GM18499 (cell line): ENCODE measurements around the gene FNDC7.
"Not testable (repeated sequence)": the region's sequence is repeated elsewhere in the genome, so short reads cannot be mapped to it uniquely, and the experiment has no call there.

Experiments used
- ATAC-seq: cut with Tn5 transposase; IDR thresholded peaks from one replicate; pipeline ENCODE4 v1.9.1; 2021; ENCODE audit warnings: moderate number of reproducible peaks; ENCODE audit not compliant: insufficient read depth, unreplicated experiment

FNDC7 gene

DNA sequence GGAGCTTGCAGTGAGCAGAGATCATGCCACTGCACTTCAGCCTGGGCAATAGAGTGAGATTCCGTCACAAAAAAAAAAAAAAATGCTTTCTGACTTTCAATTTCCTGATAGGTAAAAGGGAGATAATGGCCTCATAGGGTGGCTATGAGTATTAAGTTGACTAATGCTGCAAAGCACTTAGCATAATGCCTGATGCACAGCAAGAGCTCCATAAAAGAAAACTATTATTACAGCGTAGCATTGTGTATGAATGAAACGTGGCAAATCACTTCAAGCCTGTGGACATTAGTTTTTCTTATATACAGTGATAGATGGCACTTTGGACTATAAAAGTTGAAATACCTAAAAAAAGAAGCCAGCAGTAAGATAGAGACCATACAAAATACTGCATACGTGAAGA lies 16.8 kb downstream of the FNDC7 start:
- ATAC-seq, result no peak

DNA sequence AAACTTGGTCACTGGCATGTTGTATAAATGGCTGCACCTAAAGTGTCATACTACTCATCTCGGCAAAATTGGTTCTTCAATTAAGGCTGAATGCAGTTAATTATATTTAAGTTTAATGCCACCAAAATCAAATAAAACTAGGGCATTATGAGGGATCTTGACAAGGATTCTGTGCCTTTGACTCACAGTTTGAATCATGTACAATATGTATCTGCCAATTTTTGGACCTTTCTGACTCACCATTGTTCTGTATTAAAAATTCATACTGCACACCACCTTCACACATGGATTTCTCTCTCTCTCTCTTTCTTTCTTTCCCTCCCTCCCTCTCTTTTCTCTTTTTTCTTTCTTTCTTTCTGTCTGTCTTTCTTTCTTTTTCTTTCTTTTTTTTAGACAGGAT lies 19.7 kb downstream of the FNDC7 start:
- ATAC-seq, result no peak

GRCh38 chr1:108734171-108734865 lies 21.6 kb downstream of the FNDC7 start:
- no peak for ATAC-seq

GRCh38 chr1:108742253-108742652 lies 29.5 kb downstream of the FNDC7 start:
- ATAC-seq, result no peak

DNA sequence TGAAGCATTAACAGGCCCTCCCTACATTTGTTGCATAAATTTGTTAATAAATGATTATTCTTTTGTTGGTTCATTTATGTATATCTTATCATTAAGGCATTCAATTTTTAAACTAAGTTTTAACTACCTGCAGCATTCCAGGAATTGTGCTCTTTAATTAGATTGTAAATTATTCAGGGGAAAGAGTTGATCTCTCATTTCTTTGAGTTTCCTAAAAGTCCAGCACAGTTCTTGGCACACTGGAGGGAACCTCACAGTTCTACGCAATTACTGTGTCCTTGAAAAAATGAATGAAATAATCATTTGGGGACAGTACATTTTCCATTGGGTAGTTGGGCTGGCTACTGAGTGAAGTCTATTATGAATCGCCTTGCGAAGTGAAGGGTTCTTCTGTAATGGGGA lies 33.3 kb downstream of the FNDC7 start:
- no peak for ATAC-seq

GRCh38 chr1:108746382-108747170 lies 33.9 kb downstream of the FNDC7 start, which contains the start of gene STXBP3:
TSS of gene STXBP3 (plus strand) at chr1:108746674. CDS start at chr1:108746738, 64 bp downstream.
- ATAC-seq, result peak; percentile 84

- no peak for ATAC-seq
These were observed 34.6 kb downstream of the FNDC7 start for GRCh38 chr1:108747171-108747850.

GRCh38 chr1:108747898-108748297 lies 35.2 kb downstream of the FNDC7 start:
- ATAC-seq, result no peak

GRCh38 chr1:108749081-108749480 lies 36.4 kb downstream of the FNDC7 start:
- ATAC-seq, result no peak

DNA sequence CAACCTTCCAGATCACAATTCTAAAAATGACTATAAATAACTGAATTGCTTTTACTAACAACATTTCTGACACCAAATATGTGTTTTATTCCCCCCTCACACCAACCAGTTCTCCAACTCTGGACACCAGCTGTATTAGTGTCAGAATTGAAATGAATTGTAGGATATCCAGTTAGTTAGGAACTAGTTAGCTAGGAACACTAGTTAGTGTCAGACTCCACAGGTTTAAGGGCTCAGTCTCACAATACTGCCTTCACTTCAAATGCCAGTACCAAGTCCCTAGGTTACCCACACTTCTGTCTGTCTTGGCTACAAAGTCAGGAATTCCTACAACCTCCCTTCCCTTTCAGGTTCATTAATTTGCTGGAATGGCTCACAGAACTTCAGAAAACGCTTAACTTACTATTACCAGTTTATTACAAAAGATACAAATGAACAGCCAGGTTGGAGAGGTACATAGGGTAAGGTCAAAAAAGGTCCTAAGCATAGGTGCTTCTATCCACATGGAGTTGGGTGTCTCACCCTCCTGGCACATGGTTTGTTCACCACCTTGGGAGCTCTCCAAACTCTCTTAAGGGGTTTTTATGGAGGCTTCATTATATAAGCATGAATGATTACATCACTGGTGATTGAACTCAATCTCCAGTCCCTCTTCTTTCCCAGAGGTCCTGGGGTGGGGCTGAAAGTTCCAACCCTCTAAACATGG lies 37.9 kb downstream of the FNDC7 start:
- ATAC-seq, result no peak

DNA sequence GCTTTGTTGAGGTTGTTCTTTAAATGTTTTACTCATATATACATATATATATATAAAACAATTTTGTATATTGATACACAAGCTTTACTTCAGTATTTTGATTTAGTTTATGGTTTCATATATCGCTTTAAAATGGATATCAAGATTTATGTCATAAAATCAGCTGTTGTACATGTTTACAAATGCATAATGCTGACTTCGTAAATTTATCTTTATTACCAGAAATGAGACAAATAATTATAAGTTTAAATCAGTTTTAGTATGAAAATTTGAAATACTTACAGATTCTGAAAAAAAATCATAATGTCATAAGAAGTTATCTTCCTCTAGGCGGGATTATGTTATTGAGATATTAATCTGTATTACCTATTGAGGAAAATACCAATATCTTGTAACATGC lies 40.7 kb downstream of the FNDC7 start:
- ATAC-seq, result no peak

DNA sequence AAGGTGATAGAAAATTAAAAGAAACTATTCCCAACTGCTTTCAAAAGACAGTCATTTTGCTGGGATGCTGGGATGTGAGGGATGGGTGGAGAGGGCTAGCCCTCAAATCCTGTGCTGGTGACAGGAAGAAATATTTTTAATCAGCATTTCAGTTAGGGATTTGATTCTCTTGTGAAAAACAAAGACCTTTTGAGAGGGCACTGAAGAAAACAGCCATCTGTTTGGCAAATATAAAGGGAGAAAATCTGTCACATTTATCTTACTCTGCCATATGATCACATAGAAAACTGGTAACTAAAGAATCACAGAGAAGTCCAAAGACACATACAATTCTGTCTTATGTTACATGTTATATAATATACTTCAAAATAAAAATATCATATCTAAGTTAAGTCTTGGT lies 46.1 kb downstream of the FNDC7 start:
- no peak for ATAC-seq

DNA sequence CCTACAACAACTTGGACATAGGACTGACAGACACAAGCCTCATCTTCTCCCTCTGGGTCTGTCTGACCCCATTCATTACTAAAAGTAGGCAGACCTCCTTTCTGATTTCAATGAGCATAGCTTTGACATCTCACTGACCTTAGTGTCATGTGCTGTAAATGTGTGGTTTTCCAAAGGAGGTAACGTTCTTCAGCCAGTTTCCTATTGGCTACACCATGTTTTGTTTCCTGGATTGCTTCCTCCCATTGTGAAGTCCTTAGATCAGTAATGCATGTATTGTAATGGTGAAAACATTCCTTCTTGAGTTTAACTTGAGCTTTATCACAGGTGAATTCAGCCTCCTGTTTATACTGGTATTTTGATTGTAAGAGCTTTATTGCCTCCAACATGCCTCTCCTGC lies 54.4 kb downstream of the FNDC7 start:
- no peak for ATAC-seq

DNA sequence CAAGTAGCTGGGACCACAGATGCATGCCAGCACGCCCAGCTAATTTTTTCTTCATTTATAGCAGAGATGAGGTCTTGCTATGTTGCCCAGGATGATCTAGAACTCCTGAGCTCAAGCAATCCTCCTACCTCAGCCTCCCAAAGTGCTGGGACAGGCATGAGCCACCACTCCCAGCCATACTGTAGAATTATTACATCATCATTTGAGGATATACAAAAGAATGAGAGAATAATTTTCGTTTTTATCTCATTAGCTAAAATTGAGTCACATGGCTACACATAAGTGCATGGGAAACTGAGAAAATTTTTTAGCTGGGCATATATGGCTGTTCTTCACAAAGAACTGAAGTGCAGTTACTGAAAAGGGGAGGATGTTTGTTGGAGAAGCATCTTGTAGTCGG lies 55.0 kb downstream of the FNDC7 start:
- ATAC-seq, result no peak

GRCh38 chr1:108777839-108778238 lies 65.1 kb downstream of the FNDC7 start:
- no peak for ATAC-seq

DNA sequence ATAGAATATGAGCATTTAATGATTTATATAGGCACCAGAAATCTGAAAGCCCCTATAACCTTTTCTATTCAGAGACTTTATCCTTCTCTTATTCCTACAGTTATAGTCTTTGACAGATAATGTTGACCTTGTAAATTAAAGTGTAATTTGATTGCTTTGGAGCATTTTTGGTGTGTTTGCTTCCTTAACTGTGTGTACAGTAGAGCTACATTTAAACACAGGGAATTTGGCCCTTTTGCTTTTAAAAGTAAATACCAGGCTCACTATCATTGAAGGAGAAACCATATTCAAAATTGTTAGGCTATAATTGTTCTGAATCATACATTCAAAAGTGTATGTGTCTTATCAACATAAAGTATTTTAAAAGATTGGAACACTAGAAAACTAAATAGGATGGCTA lies 66.7 kb downstream of the FNDC7 start:
- no peak for ATAC-seq

- no peak for ATAC-seq
These were observed 68.3 kb downstream of the FNDC7 start for GRCh38 chr1:108780937-108781574.

GRCh38 chr1:108781575-108781944 lies 68.9 kb downstream of the FNDC7 start:
- not testable (repeated sequence) for ATAC-seq

DNA sequence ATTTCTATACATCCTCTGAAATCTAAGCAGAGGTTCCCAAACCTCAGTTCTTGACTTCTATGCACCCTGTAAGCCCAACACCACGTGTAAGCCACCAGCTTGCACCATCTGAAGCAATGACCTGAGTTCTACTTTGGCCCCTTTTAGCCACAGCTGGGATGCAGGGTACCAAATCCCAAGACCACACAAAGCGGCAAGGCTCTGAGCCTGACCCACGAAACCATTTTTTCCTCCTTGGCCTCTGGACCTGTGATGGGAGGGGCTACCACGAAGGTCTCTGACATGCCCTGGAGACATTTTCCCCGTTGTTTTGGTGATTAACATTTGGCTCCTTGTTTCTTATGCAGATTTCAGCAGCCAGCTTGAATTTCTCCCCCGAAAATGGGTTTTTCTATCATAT lies 72.6 kb downstream of the FNDC7 start:
- no peak for ATAC-seq

DNA sequence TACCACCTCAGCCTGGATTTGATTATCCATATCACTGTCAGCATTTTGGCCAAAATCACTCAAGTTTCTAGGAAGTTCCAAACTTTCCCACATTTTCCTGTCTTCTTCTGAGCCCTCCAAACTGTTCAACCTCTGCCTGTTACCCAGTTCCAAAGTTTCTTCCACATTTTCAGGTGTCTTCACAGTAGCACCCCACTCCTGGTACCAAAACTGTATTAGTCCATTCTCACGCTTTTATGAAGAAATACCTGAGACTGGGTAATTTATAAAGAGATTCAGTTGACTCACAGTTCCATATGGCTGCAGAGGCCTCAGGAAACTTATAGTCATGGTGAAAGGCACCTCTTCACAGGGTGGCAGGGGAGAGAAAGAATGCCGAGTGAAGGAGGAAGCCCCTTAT lies 73.2 kb downstream of the FNDC7 start:
- no peak for ATAC-seq
